Peyer's patch (tissue), 4 donors: Measurements from ENCODE around the gene HSPB3. TPM values are rescaled to one million over a fixed set of nuclear protein-coding genes. Genes with fewer than 3 reads are reported as not detected.

Experiments
- DNase-seq, 3 donors: peaks; one replicate each; pipeline ENCODE4 v3.0.0-alpha.2; 2017 to 2019
- H3K27ac ChIP-seq, 4 donors: fragments of 200-600 bp; sonication (generic); one replicate each; pipeline ENCODE4 v1.5.1; 2016 to 2019
- H3K27me3 ChIP-seq, 2 donors: fragments of 200-600 bp; sonication (generic); one replicate each; pipeline ENCODE4 v1.5.1; 2019
- H3K36me3 ChIP-seq, 3 donors: fragments of 200-600 bp; sonication (generic); one replicate each; pipeline ENCODE4 v1.5.1; 2016 to 2019
- H3K4me1 ChIP-seq, 4 donors: fragments of 200-600 bp; sonication (generic); one replicate each; pipeline ENCODE4 v1.5.1; 2016 to 2019
- H3K4me3 ChIP-seq, 4 donors: fragments of 200-600 bp; sonication (generic); 1 replicate in 3 of 4; 2 replicates in 1 of 4; pipeline ENCODE4 v1.5.1; 2016 to 2019; ENCODE audit warnings: mild to moderate bottlenecking in 1 of 4
- H3K9me3 ChIP-seq, 4 donors: fragments of 200-600 bp; sonication (generic); one replicate each; pipeline ENCODE4 v1.5.1; 2016 to 2019; ENCODE audit warnings: mild to moderate bottlenecking in 1 of 4
- POLR2A ChIP-seq, 2 donors: fragments of 450-650 bp; IDR thresholded peaks; one replicate each; pipeline ENCODE4 v1.5.1; 2017; ENCODE audit warnings: antibody characterized with exemption in 2 of 2, mild to moderate bottlenecking in 2 of 2, moderate library complexity in 2 of 2
- total RNA-seq, 4 donors: library from RNA; depleted of rRNA; stranded (reverse); fragments of >200 nt; gene quantifications; one replicate each; pipeline ENCODE4 v1.1.0, GENCODE V29; 2016
- TF ChIP-seq, protein P1 (sequence below), 6 experiments: fragments of 450-650 bp in 4 of 6; fragments of 200-600 bp in 2 of 6; sonication (generic) in 1 of 6; IDR thresholded peaks; one replicate each; pipeline ENCODE4 v1.5.1; 2017 to 2019; ENCODE audit warnings: antibody characterized with exemption in 6 of 6, mild to moderate bottlenecking in 3 of 6, moderate library complexity in 1 of 6

HSPB3 gene
- total RNA-seq, 4 donors from 2014 or later: not detected

DNA sequence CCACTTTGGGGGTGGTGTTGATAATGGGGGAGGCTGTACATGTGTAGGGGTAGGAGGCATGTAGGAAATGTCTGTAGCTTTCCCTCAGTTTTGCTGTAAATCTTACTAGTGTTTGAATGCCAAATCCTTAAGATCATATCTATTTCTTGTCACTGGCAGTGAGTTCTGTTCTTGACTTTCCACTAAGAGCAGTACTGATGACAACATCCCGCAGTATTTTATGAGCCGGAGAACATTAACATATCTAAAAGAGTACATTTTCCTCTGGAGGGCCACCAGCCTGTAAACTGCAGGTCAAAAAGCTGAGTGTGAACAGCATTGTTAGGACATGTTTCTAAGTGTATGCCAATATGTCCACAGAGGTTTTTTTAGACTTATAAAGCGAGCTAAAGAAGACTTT is 2.5 kb upstream of the HSPB3 start:
- H3K27ac ChIP-seq: no peak overlapping the region

DNA sequence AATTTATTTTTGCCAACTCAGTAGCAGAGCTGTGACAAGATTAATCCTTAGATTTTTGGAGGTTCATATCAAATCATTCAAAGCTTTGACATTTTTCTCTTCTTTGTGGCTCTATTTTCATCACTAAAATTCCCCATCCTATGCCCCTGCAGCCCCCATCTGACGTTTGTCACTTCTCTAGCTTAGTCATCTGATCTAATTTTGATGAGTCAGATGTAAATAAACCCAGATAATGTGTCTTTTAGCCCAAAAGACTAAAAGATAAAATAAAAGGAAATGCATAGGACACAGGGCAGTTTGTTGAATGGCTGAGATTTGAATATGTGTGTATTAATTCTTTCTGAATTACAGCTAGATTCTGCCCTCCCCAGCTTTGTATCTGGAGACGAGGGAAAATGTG is 897 bp upstream of the HSPB3 start:
- H3K4me1 ChIP-seq: no peaks in the 10 kb centered on the region
- H3K27me3 ChIP-seq: no peaks in the 10 kb centered on the region
- H3K36me3 ChIP-seq: no peaks in the 10 kb centered on the region
- DNase-seq: no peak
- no peak overlapping the region for H3K4me3 ChIP-seq
- TF ChIP-seq, protein P1, sequence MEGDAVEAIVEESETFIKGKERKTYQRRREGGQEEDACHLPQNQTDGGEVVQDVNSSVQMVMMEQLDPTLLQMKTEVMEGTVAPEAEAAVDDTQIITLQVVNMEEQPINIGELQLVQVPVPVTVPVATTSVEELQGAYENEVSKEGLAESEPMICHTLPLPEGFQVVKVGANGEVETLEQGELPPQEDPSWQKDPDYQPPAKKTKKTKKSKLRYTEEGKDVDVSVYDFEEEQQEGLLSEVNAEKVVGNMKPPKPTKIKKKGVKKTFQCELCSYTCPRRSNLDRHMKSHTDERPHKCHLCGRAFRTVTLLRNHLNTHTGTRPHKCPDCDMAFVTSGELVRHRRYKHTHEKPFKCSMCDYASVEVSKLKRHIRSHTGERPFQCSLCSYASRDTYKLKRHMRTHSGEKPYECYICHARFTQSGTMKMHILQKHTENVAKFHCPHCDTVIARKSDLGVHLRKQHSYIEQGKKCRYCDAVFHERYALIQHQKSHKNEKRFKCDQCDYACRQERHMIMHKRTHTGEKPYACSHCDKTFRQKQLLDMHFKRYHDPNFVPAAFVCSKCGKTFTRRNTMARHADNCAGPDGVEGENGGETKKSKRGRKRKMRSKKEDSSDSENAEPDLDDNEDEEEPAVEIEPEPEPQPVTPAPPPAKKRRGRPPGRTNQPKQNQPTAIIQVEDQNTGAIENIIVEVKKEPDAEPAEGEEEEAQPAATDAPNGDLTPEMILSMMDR (IDR thresholded peaks at IDR 0.05): no peak
- no peak for TF ChIP-seq POLR2A (IDR thresholded peaks at IDR 0.05)
- H3K9me3 ChIP-seq: no peaks in the 10 kb centered on the region
- no peak overlapping the region for H3K27ac ChIP-seq

More for the DNA sequence above, 2.5 kb upstream of the HSPB3 start:
- TF ChIP-seq, protein P1 (IDR thresholded peaks at IDR 0.05): no peak
- no peak for TF ChIP-seq POLR2A (IDR thresholded peaks at IDR 0.05)
- Histone ChIP-seq H3K27me3 (no peaks in the 10 kb centered on the region), H3K36me3 (no peaks in the 10 kb centered on the region), H3K9me3 (no peaks in the 10 kb centered on the region), H3K4me1 (no peaks in the 10 kb centered on the region), H3K4me3 (no peak overlapping the region)
- no peak for DNase-seq

DNA sequence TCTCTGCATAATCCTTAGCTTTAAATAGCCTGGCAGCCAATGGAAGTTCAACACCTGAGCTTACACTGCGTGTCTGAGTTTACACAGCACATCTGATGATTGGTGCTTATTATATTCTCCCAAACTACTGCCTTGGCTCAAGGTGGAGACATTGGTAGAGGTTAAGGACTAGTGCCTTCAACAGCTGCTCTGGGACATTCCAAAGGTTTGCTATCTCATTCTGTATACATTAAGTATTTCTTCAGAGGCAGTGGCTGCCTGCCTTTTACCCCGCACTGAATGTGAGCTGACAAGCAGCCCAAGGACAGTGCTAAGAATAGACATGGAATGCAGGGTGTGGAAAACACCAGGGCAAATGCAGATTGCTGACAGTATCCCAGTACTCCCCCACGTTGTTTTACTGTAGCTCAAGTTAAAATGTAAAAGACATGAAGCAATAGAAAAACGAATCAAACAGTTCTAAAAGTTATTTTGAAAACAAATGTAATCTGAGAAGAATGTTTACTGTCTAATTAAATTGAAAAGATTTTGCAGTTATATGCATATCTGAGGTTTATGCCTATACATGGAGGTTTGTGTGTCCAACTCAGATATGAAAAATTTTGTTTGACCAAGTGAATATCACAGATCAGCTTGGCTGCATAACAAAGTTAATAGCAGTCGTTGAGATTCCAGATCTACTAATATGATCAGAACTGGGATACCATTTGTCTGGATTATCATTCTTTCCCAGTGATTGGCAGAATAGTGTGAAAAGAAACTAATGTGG is 1.8 kb downstream of the HSPB3 start:
- no peaks in the 10 kb centered on the region for H3K4me1 ChIP-seq
- no peaks in the 10 kb centered on the region for H3K9me3 ChIP-seq
- H3K36me3 ChIP-seq: no peaks in the 10 kb centered on the region
- TF ChIP-seq POLR2A (IDR thresholded peaks at IDR 0.05): no peak
- TF ChIP-seq, protein P1 (IDR thresholded peaks at IDR 0.05): no peak
- H3K4me3 ChIP-seq: no peak overlapping the region
- DNase-seq: no peak
- H3K27ac ChIP-seq: no peak overlapping the region
- H3K27me3 ChIP-seq: no peaks in the 10 kb centered on the region

DNA sequence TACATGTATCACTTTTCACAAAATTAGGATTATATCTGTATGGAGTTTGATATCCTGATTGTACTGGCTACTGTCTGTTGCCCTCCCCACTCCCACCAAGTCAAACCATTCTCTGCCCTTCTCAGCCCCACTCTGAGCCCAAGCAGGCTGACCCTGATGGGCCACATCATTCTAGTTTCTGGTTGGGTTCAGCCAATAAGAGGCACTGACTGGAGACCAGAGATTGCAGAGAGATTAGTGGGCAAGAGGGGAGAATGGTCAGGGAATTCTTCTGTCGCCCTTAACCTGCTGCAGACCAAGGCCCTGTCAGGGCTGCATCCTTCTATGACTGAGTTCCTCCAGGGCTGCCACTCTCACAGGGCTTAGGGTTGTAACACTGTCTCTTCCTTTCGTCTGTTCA is 2.7 kb downstream of the HSPB3 start:
- TF ChIP-seq, protein P1 (IDR thresholded peaks at IDR 0.05): no peak
- TF ChIP-seq POLR2A (IDR thresholded peaks at IDR 0.05): no peak
- Histone ChIP-seq H3K4me1 (no peaks in the 10 kb centered on the region), H3K9me3 (no peaks in the 10 kb centered on the region), H3K4me3 (no peak overlapping the region), H3K27me3 (no peaks in the 10 kb centered on the region), H3K27ac (no peak overlapping the region), H3K36me3 (no peaks in the 10 kb centered on the region)
- DNase-seq: no peak

DNA sequence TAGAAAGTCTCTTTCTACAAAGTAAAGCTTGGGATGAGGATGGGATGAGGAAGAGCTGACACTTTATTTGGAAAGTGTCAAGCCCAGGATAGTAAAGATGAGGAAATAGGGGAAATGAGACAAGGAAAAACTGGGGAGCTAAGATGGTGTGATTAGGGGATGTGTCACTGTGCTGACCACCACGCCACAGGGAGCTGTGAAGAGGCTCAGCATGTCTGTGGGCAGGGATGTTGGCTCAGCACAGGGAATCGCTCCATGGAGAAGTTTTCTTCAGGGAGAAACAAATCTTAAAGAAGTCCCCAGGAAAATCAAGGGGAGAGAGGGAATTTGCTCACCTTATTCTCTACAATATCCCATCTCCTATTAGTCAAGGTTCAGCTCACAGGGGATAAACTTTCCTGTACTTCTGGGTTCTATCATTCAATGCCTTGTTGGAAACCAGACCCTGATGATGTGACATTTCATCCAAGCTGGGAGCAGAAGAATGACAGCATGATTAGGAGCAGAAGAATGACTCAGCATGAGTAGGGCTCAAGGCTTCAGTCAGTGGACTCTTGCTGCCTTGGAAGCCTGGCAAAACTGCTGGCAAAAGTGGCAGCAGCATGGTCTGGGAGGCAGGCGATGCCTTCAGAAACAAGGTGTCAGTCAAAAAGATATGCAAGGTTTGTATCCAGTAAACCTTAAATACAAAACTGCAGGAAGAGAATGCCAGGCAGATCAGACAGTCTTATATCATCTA is 4.9 kb downstream of the HSPB3 start:
- no peaks in the 10 kb centered on the region for H3K36me3 ChIP-seq

More for the DNA sequence above, 4.9 kb downstream of the HSPB3 start:
- no peak for TF ChIP-seq POLR2A (IDR thresholded peaks at IDR 0.05)
- TF ChIP-seq, protein P1 (IDR thresholded peaks at IDR 0.05): no peak
- no peak for DNase-seq
- H3K4me3 ChIP-seq: no peak overlapping the region
- H3K27ac ChIP-seq: no peak overlapping the region
- no peaks in the 10 kb centered on the region for H3K4me1 ChIP-seq
- no peaks in the 10 kb centered on the region for H3K9me3 ChIP-seq
- no peaks in the 10 kb centered on the region for H3K27me3 ChIP-seq
